ENCODE measurements around the gene GNB3. TPM values are rescaled to one million over a fixed set of nuclear protein-coding genes. Genes with fewer than 3 reads are reported as not detected.
"Not testable (repeated sequence)": the region's sequence is repeated elsewhere in the genome, so short reads cannot be mapped to it uniquely, and the experiment has no call there.

GNB3 gene
- polyA plus RNA-seq, 2 of the 4 experiments (the other 2 are of a cell fraction), result 0.94 to 2.7 TPM

DNA sequence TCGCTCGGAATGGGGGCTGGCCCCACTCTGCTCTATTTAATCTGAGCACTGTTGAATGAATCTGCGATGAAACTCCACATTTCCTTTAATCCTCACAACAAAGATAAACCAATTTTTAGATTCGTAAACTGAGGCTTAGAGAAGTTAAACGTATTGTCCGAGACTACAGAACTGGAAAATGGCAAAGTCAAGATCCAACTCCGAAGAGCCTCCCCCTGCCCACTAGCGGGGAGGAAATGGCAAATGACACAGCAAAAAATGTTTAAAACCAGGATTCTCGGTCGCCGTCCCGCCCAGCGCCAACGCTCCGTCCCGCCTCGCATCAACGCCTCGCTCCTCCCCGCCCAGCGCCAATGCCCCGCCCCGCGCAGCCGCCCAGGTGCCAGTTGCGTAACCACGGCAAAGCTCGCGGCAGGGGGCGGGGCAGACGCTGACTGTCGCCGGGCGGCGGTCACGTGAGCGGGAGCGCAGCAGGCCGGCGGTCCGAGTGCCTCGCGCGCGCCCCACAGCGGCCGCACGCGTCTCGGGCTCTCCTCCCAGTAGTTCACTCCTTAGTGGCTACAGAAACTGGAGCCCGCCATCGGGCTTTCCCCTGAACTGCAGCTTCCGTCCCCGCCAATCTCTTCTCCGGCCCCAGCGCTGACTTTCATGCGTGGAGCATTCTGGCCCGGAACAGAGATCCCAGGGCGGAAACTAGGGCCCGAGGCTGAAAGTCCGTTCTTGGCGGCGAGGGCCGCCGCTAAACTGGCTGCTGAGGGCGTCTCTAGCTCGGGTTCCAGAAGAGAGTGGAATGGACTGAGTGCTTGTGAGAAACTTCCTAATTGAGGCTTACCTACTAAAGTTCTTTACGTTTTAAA, 50.3 kb downstream of the GNB3 start (continued):
- TF ChIP-seq EP300 (IDR thresholded peaks at IDR 0.05), result peak in 1 of 2 experiments; percentile 54; a peak in 1 of 5 replicates
- TF ChIP-seq POLR2A (IDR thresholded peaks at IDR 0.05; ENCODE audit: low read length), result peak; percentile 70
- peak; percentile 100 for TF ChIP-seq MAFK (IDR thresholded peaks at IDR 0.05; ENCODE audit: partially characterized antibody)
- TF ChIP-seq, protein P1, sequence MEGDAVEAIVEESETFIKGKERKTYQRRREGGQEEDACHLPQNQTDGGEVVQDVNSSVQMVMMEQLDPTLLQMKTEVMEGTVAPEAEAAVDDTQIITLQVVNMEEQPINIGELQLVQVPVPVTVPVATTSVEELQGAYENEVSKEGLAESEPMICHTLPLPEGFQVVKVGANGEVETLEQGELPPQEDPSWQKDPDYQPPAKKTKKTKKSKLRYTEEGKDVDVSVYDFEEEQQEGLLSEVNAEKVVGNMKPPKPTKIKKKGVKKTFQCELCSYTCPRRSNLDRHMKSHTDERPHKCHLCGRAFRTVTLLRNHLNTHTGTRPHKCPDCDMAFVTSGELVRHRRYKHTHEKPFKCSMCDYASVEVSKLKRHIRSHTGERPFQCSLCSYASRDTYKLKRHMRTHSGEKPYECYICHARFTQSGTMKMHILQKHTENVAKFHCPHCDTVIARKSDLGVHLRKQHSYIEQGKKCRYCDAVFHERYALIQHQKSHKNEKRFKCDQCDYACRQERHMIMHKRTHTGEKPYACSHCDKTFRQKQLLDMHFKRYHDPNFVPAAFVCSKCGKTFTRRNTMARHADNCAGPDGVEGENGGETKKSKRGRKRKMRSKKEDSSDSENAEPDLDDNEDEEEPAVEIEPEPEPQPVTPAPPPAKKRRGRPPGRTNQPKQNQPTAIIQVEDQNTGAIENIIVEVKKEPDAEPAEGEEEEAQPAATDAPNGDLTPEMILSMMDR (IDR thresholded peaks at IDR 0.05), result peak; percentile 95
- no peak for TF ChIP-seq SREBF2 (IDR thresholded peaks at IDR 0.05)
- no peak for TF ChIP-seq RNF2 (IDR thresholded peaks at IDR 0.05; ENCODE audit: borderline replicate concordance, low read depth)
- no peak for TF ChIP-seq RCOR1 (IDR thresholded peaks at IDR 0.05; ENCODE audit: low read depth, low read length)
- TF ChIP-seq, protein P2, sequence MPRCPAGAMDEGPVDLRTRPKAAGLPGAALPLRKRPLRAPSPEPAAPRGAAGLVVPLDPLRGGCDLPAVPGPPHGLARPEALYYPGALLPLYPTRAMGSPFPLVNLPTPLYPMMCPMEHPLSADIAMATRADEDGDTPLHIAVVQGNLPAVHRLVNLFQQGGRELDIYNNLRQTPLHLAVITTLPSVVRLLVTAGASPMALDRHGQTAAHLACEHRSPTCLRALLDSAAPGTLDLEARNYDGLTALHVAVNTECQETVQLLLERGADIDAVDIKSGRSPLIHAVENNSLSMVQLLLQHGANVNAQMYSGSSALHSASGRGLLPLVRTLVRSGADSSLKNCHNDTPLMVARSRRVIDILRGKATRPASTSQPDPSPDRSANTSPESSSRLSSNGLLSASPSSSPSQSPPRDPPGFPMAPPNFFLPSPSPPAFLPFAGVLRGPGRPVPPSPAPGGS (IDR thresholded peaks at IDR 0.05), result peak; percentile 87; the same call in 1 of the 3 replicates
- peak; percentile 18; the same call in 1 of the 2 replicates for TF ChIP-seq ZSCAN20 (CRISPR knock-in tag; IDR thresholded peaks at IDR 0.05)
- no peak for TF ChIP-seq HOXB5 (CRISPR knock-in tag; IDR thresholded peaks at IDR 0.05)
- no peak for TF ChIP-seq CHD4 (IDR thresholded peaks at IDR 0.05; ENCODE audit: borderline replicate concordance)
- TF ChIP-seq FOSL2 (IDR thresholded peaks at IDR 0.05), result no peak
- TF ChIP-seq FOSL2 (CRISPR knock-in tag; IDR thresholded peaks at IDR 0.05), result peak; percentile 82
- no peak for TF ChIP-seq HDAC2 (IDR thresholded peaks at IDR 0.05)
- peak; percentile 79; the same call in 1 of the 2 replicates for TF ChIP-seq TP53 (CRISPR knock-in tag; IDR thresholded peaks at IDR 0.05)
- peak; percentile 95 for TF ChIP-seq SMC3 (IDR thresholded peaks at IDR 0.05)
- TF ChIP-seq RAD21 (conservative IDR thresholded peaks at IDR 0.05 in 1 of 2, IDR thresholded peaks at IDR 0.05 in 1 of 2), result peak; percentile 69 to 94
- TF ChIP-seq, protein P3, sequence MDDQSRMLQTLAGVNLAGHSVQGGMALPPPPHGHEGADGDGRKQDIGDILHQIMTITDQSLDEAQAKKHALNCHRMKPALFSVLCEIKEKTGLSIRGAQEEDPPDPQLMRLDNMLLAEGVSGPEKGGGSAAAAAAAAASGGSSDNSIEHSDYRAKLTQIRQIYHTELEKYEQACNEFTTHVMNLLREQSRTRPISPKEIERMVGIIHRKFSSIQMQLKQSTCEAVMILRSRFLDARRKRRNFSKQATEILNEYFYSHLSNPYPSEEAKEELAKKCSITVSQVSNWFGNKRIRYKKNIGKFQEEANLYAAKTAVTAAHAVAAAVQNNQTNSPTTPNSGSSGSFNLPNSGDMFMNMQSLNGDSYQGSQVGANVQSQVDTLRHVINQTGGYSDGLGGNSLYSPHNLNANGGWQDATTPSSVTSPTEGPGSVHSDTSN (IDR thresholded peaks at IDR 0.05), result 0 out of 2 replicates have a peak, but pooled peaks have one; percentile 45

- WGBS (ENCODE audit: missing lambda C conversion rate), result 79% methylated on average over 5 of the region's 5 CpGs
- TF ChIP-seq MYC (IDR thresholded peaks at IDR 0.05; ENCODE audit: borderline replicate concordance, low read length), result no peak
- no peak for TF ChIP-seq CEBPB (IDR thresholded peaks at IDR 0.05)
- no peak for TF ChIP-seq HDAC2 (IDR thresholded peaks at IDR 0.05)
- no peak for TF ChIP-seq KDM1A (IDR thresholded peaks at IDR 0.05; ENCODE audit: low read depth)
- TF ChIP-seq HOXB5 (CRISPR knock-in tag; IDR thresholded peaks at IDR 0.05), result no peak
- TF ChIP-seq TFCP2L1 (CRISPR knock-in tag; IDR thresholded peaks at IDR 0.05), result no peak
These were observed 50.9 kb downstream of the GNB3 start for GRCh38 chr12:6891646-6892001.

DNA sequence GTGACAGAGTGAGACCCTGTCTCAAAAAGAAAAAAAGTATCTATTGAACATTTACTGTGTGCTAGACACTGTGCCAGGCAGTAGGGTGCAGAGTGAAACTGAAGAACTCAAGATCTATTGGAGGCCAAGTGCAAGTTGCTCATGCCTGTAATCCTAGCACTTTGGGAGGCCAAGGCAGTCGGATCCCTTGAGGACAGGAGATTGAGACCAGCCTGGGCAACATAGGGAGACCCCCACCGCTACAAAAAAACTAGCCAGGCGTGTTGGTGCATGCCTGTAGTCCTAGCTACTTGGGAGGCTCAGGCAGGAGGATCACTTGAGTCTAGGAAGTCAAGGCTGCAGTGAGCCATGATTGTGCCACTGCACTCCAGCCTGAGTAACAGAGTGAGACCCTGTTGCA, 52.0 kb downstream of the GNB3 start:
- FAIRE-seq; H3K4me2 ChIP-seq; H3K4me3 ChIP-seq; H3K9me3 ChIP-seq; DNase-seq (ENCODE audit: low read depth in 1 of 2, low spot score in 1 of 2); ATAC-seq: not testable (repeated sequence)
- 81% methylated on average over 3 of the region's 3 CpGs for WGBS (ENCODE audit: missing lambda C conversion rate)
- Histone ChIP-seq H3K4me1 (peaks cover 25% of the 10 kb centered on the region), H3K27ac (peak overlapping the region in 1 of 2 experiments; percentile 87; a peak in 1 of 6 replicates)
- ChIA-PET POLR2A (interaction anchor here (3.0 kb wide), 1 partner anchor 21 kb away, joined by 105 read pairs; the partner anchor contains the start of gene SPSB2), CTCF (interaction anchor here (1.4 to 9.5 kb wide), 7 partner anchors 15 to 221 kb away, joined by 4 to 399 read pairs (median 23); partner anchors contain the start of genes LRRC23, SPSB2 and TPI1)

More at GRCh38 chr12:6891646-6892001, 50.9 kb downstream of the GNB3 start:
- POLR2A ChIA-PET, result interaction anchor here (0.6 to 3.0 kb wide), 15 partner anchors 10 to 167 kb away, joined by 3 to 105 read pairs (median 6); partner anchors contain the start of genes C12orf57, CDCA3, ENO2 and RNU7-1
- Histone ChIP-seq H3K27ac (peak overlapping the region; percentile 87 to 91), H3K4me1 (peaks cover 35% of the 10 kb centered on the region), H3K4me3 (peak overlapping the region; percentile 40), H3K4me2 (peak overlapping the region; percentile 80), H3K9me3 (no peaks in the 10 kb centered on the region)
- FAIRE-seq (no peak), ATAC-seq (peak; percentile 14 to 35; a peak in 5 of 6 replicates), DNase-seq (ENCODE audit: low read depth in 1 of 2, low spot score in 1 of 2) (no peak)
- CTCF ChIA-PET, result interaction anchor here (0.6 to 9.5 kb wide), 29 partner anchors 8 to 665 kb away, joined by 3 to 399 read pairs (median 4); partner anchors contain the start of genes C1S, CDCA3, LRRC23 and MLF2
